PC-9 (cell line): ENCODE measurements around the gene VPS8.

ENCODE experiments used
- EZH2 ChIP-seq: fragments of 200-600 bp; sonication (generic); IDR thresholded peaks from 2 replicates; pipeline ENCODE4 v1.8.0; 2017; ENCODE audit warnings: antibody characterized with exemption, low read depth
- TF ChIP-seq, protein P1 (sequence below): fragments of 200-600 bp; sonication (generic); conservative IDR thresholded peaks from 2 replicates; pipeline ENCODE4 v1.6.1; 2017; ENCODE audit warnings: mixed run types, antibody characterized with exemption, mild to moderate bottlenecking, moderate library complexity

GRCh38 chr3:185037801-185038200 is 225.8 kb downstream of the VPS8 start:
- TF ChIP-seq, protein P1, sequence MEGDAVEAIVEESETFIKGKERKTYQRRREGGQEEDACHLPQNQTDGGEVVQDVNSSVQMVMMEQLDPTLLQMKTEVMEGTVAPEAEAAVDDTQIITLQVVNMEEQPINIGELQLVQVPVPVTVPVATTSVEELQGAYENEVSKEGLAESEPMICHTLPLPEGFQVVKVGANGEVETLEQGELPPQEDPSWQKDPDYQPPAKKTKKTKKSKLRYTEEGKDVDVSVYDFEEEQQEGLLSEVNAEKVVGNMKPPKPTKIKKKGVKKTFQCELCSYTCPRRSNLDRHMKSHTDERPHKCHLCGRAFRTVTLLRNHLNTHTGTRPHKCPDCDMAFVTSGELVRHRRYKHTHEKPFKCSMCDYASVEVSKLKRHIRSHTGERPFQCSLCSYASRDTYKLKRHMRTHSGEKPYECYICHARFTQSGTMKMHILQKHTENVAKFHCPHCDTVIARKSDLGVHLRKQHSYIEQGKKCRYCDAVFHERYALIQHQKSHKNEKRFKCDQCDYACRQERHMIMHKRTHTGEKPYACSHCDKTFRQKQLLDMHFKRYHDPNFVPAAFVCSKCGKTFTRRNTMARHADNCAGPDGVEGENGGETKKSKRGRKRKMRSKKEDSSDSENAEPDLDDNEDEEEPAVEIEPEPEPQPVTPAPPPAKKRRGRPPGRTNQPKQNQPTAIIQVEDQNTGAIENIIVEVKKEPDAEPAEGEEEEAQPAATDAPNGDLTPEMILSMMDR = no peak
- TF ChIP-seq EZH2 = no peak
